ENCODE measurements around the gene COL23A1.

The COL23A1 gene

DNA sequence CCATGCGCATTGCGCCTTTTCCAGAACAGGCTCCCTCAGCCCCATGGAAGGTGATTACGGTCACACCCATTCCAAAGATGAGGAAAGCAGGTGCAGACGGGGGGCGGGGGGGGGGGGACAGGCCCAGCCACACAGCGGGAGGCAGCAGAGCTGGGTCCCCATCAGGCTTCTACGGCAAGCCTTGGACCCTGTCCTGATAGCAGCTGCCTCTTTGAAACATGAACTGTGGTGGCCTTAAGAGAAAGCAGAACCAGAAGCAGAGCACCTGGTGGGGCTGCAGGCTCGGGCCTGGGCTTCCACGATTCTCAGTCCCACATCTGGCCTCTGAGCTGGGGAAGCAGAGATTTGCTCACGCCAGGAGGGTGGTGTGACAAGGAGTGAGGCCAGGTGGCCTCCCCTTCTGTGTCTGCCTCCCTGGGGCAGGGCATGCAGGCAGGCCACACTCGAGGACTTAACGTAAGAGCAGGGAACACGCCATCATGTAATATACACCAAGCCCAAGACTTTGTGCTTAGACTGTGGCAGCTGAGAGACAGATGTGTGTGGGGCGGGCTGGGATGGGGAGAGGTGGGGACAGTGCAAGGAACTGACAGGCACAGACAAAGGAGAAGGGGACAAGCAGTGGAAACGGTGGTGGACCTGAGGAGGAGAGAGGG lies 343.4 kb downstream of the COL23A1 start:
- DNase-seq (ENCODE audit: extremely low read depth, low read depth) = no peak
- TF ChIP-seq CTCF (IDR thresholded peaks at IDR 0.05; ENCODE audit: low read depth, low read length, missing control alignments) = no peak
- no peak overlapping the region for H3K4me3 ChIP-seq (replicated peaks; ENCODE audit: low read depth, low read length)

- no peak for TF ChIP-seq CTCF (IDR thresholded peaks at IDR 0.05; ENCODE audit: low read depth, low read length, missing control alignments)
- no peak for DNase-seq (ENCODE audit: extremely low read depth, low read depth)
- H3K4me3 ChIP-seq (replicated peaks; ENCODE audit: low read depth, low read length) = no peak overlapping the region
Observed at GRCh38 chr5:178245389-178245788, 344.8 kb downstream of the COL23A1 start.

GRCh38 chr5:178244576-178244975 lies 345.6 kb downstream of the COL23A1 start:
- no peak overlapping the region for H3K4me3 ChIP-seq (replicated peaks; ENCODE audit: low read depth, low read length)
- TF ChIP-seq CTCF (IDR thresholded peaks at IDR 0.05; ENCODE audit: low read depth, low read length, missing control alignments) = no peak
- no peak for DNase-seq (ENCODE audit: extremely low read depth, low read depth)

DNA sequence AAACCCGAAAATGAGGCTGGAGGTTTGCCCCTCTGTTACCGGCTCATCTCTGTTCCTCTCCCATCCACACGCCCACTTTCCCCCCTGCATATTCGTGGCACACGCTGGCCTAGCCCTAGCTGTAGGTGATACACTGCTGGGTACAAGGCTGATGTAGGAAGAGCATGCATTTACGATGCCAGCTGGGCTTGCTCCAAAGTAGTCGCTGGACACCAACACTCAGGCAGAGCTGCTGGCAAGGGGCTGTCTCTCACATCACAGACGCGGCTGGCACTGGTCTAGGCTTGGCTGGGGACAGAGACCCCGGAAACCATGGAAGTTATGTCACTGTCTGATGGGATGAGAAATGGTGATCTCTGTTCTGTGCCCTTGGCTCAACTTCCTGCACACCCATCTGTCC lies 347.8 kb downstream of the COL23A1 start:
- no peak for TF ChIP-seq CTCF (IDR thresholded peaks at IDR 0.05; ENCODE audit: low read depth, low read length, missing control alignments)
- no peak overlapping the region for H3K4me3 ChIP-seq (replicated peaks; ENCODE audit: low read depth, low read length)
- no peak for DNase-seq (ENCODE audit: extremely low read depth, low read depth)

DNA sequence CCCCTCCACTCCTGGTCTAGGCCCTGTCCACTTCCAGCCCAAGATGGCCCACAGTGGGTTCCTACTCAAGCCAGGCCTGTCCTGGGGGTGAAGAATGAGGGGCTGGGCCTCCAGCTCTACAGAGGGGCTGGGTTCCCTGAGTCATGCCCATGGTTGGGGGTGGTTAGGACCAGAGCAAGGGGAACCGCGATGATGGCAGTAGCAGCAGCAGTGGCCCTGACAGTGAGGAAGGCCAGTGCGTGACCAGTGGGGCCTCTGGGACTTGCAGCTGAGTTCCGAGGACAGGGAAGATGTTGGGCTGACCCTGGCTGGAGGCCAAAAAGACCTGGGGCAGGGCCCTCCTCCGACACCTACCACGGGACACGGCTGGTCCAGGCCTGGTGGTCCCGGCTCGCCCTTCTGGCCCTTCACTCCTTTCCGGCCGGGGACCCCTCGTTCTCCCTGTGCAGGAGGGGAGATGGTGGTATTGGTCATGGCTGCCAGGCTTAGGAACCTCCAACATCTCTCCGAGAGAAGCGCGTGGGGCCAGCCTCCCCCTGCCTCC lies 348.4 kb downstream of the COL23A1 start:
- no peak overlapping the region for H3K4me3 ChIP-seq (replicated peaks; ENCODE audit: low read depth, low read length)
- no peak for TF ChIP-seq CTCF (IDR thresholded peaks at IDR 0.05; ENCODE audit: low read depth, low read length, missing control alignments)
- DNase-seq (ENCODE audit: extremely low read depth, low read depth) = no peak

GRCh38 chr5:178241231-178241663 lies 348.9 kb downstream of the COL23A1 start:
- no peak for TF ChIP-seq CTCF (IDR thresholded peaks at IDR 0.05; ENCODE audit: low read depth, low read length, missing control alignments)
- DNase-seq (ENCODE audit: extremely low read depth, low read depth) = no peak
- H3K4me3 ChIP-seq (replicated peaks; ENCODE audit: low read depth, low read length) = no peak overlapping the region

DNA sequence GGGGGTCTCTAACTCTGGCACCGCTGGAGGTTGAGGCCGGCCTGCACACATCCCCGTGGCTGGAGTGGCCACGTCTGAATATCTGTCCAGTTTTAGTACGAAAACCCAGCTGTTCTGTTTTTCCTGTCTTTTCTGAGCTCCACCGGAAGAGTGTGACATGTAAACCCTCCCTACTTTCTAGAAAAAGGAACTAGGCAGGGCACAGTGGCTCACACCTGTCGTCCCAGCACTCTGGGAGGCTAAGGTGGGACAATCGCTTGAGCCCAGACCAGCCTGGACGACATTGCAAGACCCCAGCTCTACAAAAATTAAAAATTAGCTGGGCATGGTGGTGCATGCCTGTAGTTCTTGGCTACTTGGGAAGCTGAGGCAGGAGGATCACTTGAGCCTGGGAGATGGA lies 349.4 kb downstream of the COL23A1 start:
- no peak for DNase-seq (ENCODE audit: extremely low read depth, low read depth)
- TF ChIP-seq CTCF (IDR thresholded peaks at IDR 0.05; ENCODE audit: low read depth, low read length, missing control alignments) = no peak
- H3K4me3 ChIP-seq (replicated peaks; ENCODE audit: low read depth, low read length) = no peak overlapping the region
